KMS-11 (cell line): Measurements from ENCODE around the gene SIK2.
"Not testable (repeated sequence)": the region's sequence is repeated elsewhere in the genome, so short reads cannot be mapped to it uniquely, and the experiment has no call there.

Experiments used
- H2AFZ ChIP-seq: fragments of 200-600 bp; sonication (generic); 2 replicates; pipeline ENCODE4 v1.6.1; 2016; ENCODE audit warnings: antibody characterized with exemption, mixed run types, low read depth
- H3K27ac ChIP-seq: fragments of 200-600 bp; sonication (generic); 2 replicates; pipeline ENCODE4 v1.6.1; 2016; ENCODE audit warnings: mild to moderate bottlenecking, mixed run types
- H3K27me3 ChIP-seq: fragments of 200-600 bp; sonication (generic); 2 replicates; pipeline ENCODE4 v1.6.1; 2017; ENCODE audit warnings: mild to moderate bottlenecking, low read depth, mixed run types, moderate library complexity; ENCODE audit not compliant: insufficient read depth
- H3K36me3 ChIP-seq: fragments of 200-600 bp; sonication (generic); 2 replicates; pipeline ENCODE4 v1.6.1; 2017; ENCODE audit warnings: mild to moderate bottlenecking, mixed run types; ENCODE audit not compliant: insufficient read depth
- H3K4me1 ChIP-seq: fragments of 200-600 bp; sonication (generic); 2 replicates; pipeline ENCODE4 v1.6.1; 2016; ENCODE audit warnings: mild to moderate bottlenecking, low read depth, mixed run types; ENCODE audit not compliant: poor library complexity, severe bottlenecking
- H3K4me2 ChIP-seq: fragments of 200-600 bp; sonication (generic); 2 replicates; pipeline ENCODE4 v1.7.0; 2016; ENCODE audit warnings: mild to moderate bottlenecking, mixed run types
- H3K4me3 ChIP-seq: fragments of 200-600 bp; sonication (generic); IDR thresholded peaks from 2 replicates; pipeline ENCODE4 v1.6.1; 2017; ENCODE audit warnings: low read depth, low read length, mixed read lengths; ENCODE audit not compliant: insufficient read depth
- H3K79me2 ChIP-seq: fragments of 200-600 bp; sonication (generic); 2 replicates; pipeline ENCODE4 v1.6.1; 2016; ENCODE audit warnings: low read depth, mixed run types; ENCODE audit not compliant: insufficient read depth
- H3K9ac ChIP-seq: fragments of 200-600 bp; sonication (generic); 2 replicates; pipeline ENCODE4 v1.6.1; 2016; ENCODE audit warnings: mild to moderate bottlenecking, mixed run types
- H4K20me1 ChIP-seq: fragments of 200-600 bp; sonication (generic); 2 replicates; pipeline ENCODE4 v1.6.1; 2016; ENCODE audit warnings: mild to moderate bottlenecking, mixed run types; ENCODE audit not compliant: insufficient read depth
- CTCF ChIP-seq: fragments of 200-600 bp; sonication (generic); conservative IDR thresholded peaks from 2 replicates; pipeline ENCODE4 v1.6.1; 2017; ENCODE audit warnings: low read depth, mild to moderate bottlenecking, antibody characterized with exemption, low read length, moderate library complexity, mixed read lengths

Gene SIK2

GRCh38 chr11:111770581-111771134 lies 168.4 kb downstream of the SIK2 start:
- no peaks in the 10 kb centered on the region for H3K36me3 ChIP-seq
- no peaks in the 10 kb centered on the region for H3K27me3 ChIP-seq
- H3K79me2 ChIP-seq, result no peaks in the 10 kb centered on the region
- H4K20me1 ChIP-seq, result no peaks in the 10 kb centered on the region
- H3K4me3 ChIP-seq, result no peak overlapping the region
- H3K9ac ChIP-seq, result no peak overlapping the region
- peaks cover 8% of the 10 kb centered on the region for H3K4me1 ChIP-seq
- TF ChIP-seq CTCF, result no peak
- no peak overlapping the region for H3K4me2 ChIP-seq
- no peak overlapping the region for H3K27ac ChIP-seq
- H2AFZ ChIP-seq, result no peak overlapping the region

GRCh38 chr11:111771205-111771604 lies 169.0 kb downstream of the SIK2 start:
- H2AFZ ChIP-seq, H3K27me3 ChIP-seq, H3K36me3 ChIP-seq, H3K27ac ChIP-seq, H3K79me2 ChIP-seq, H3K4me1 ChIP-seq, H3K9ac ChIP-seq, H4K20me1 ChIP-seq, H3K4me2 ChIP-seq, H3K4me3 ChIP-seq: not testable (repeated sequence)

GRCh38 chr11:111772535-111772934 lies 170.3 kb downstream of the SIK2 start:
- H3K27ac ChIP-seq, result no peak overlapping the region
- H3K4me3 ChIP-seq, result no peak overlapping the region
- no peak for TF ChIP-seq CTCF
- no peak overlapping the region for H3K4me2 ChIP-seq
- no peak overlapping the region for H3K9ac ChIP-seq
- H4K20me1 ChIP-seq, result no peaks in the 10 kb centered on the region
- no peak overlapping the region for H2AFZ ChIP-seq
- H3K27me3 ChIP-seq, result no peaks in the 10 kb centered on the region
- no peaks in the 10 kb centered on the region for H3K36me3 ChIP-seq
- H3K4me1 ChIP-seq, result peaks cover 13% of the 10 kb centered on the region
- H3K79me2 ChIP-seq, result no peaks in the 10 kb centered on the region

GRCh38 chr11:111774955-111775710 lies 172.9 kb downstream of the SIK2 start:
- no peaks in the 10 kb centered on the region for H3K79me2 ChIP-seq
- H3K27ac ChIP-seq, result no peak overlapping the region
- no peaks in the 10 kb centered on the region for H3K36me3 ChIP-seq
- H4K20me1 ChIP-seq, result no peaks in the 10 kb centered on the region
- peaks cover 13% of the 10 kb centered on the region for H3K4me1 ChIP-seq
- no peak overlapping the region for H2AFZ ChIP-seq
- no peak overlapping the region for H3K4me2 ChIP-seq
- H3K4me3 ChIP-seq, result no peak overlapping the region
- H3K9ac ChIP-seq, result no peak overlapping the region
- no peaks in the 10 kb centered on the region for H3K27me3 ChIP-seq
- no peak for TF ChIP-seq CTCF
